GM10248 (cell line): ENCODE measurements around the gene FADS1.

ENCODE experiments used
- CTCF ChIA-PET: fragments of 300-600 bp; sonication (Branson Sonifier 250); formaldehyde crosslinking; extraction: SDS; loops from one replicate; lab custom pipeline; 2021; ENCODE audit warnings: antibody characterized with exemption; lab: Yijun Ruan, JAX
- POLR2A ChIA-PET: fragments of 350-650 bp; sonication (Branson Sonifier 250); formaldehyde crosslinking; extraction: SDS; loops from one replicate; lab custom pipeline; 2020; ENCODE audit warnings: antibody characterized with exemption; lab: Yijun Ruan, JAX
- DNase-seq: peaks from one replicate; pipeline ENCODE4 v3.0.0; 2012; ENCODE audit errors: extremely low spot score
- CTCF ChIP-seq: IDR thresholded peaks from 2 replicates; pipeline ENCODE4 v1.5.1; 2012; ENCODE audit warnings: mild to moderate bottlenecking, low read depth; ENCODE audit errors: extremely low read depth, missing control alignments, control extremely low read depth

FADS1 gene

GRCh38 chr11:61828629-61829407 lies 12.0 kb upstream of the FADS1 start:
- POLR2A ChIA-PET, result interaction anchor here (1.5 kb wide), 1 partner anchor 14 kb away, joined by 7 read pairs; no protein-coding TSS in a partner anchor
- TF ChIP-seq CTCF, result peak; percentile 62
- DNase-seq, result peak; percentile 76
- CTCF ChIA-PET, result interaction anchor here (0.8 to 6.9 kb wide), 13 partner anchors 10 to 295 kb away, joined by 3 to 52 read pairs (median 4); partner anchors contain the start of genes FADS1, INCENP and TMEM258

- TF ChIP-seq CTCF, result no peak
Measured at GRCh38 chr11:61828379-61828628, 11.5 kb upstream of the FADS1 start.

GRCh38 chr11:61827571-61828378 lies 11.0 kb upstream of the FADS1 start, which contains the start of gene FADS2:
TSS of gene FADS2 (plus strand) at chr11:61828300. CDS start at chr11:61828391, 91 bp downstream.
- TF ChIP-seq CTCF, result no peak
- DNase-seq, result peak; percentile 93
- CTCF ChIA-PET, result interaction anchor here (1.2 to 6.9 kb wide), 8 partner anchors 9 to 296 kb away, joined by 3 to 52 read pairs (median 12); partner anchors contain the start of genes FADS1 and INCENP
- POLR2A ChIA-PET, result interaction anchor here (0.5 to 1.3 kb wide), 2 partner anchors 13 to 141 kb away, joined by 3 to 5 read pairs; no protein-coding TSS in a partner anchor

More at GRCh38 chr11:61828379-61828628, 11.5 kb upstream of the FADS1 start:
- CTCF ChIA-PET, result interaction anchor here (1.1 to 6.9 kb wide), 9 partner anchors 10 to 295 kb away, joined by 3 to 52 read pairs (median 9); partner anchors contain the start of genes FADS1 and INCENP
- DNase-seq, result no peak
- POLR2A ChIA-PET, result interaction anchor here (0.5 to 1.3 kb wide), 2 partner anchors 13 to 140 kb away, joined by 3 to 5 read pairs; no protein-coding TSS in a partner anchor

- CTCF ChIA-PET, result interaction anchor here (1.4 to 6.9 kb wide), 3 partner anchors 8 to 30 kb away, joined by 6 to 52 read pairs (median 29); partner anchors contain the start of gene FADS1
- TF ChIP-seq CTCF, result no peak
- POLR2A ChIA-PET, result interaction anchor here (1.3 kb wide), 1 partner anchor 12 kb away, joined by 5 read pairs; no protein-coding TSS in a partner anchor
- no peak for DNase-seq
Measured at GRCh38 chr11:61826930-61827570, 10.2 kb upstream of the FADS1 start.

- no peak for TF ChIP-seq CTCF
- CTCF ChIA-PET, result interaction anchor here (1.1 to 4.8 kb wide), 5 partner anchors 8 to 78 kb away, joined by 3 to 52 read pairs (median 9); partner anchors contain the start of gene FADS2
Measured at GRCh38 chr11:61820174-61820573, 3.4 kb upstream of the FADS1 start.

More at GRCh38 chr11:61820174-61820573, 3.4 kb upstream of the FADS1 start:
- POLR2A ChIA-PET, result no interaction called here
- DNase-seq, result no peak
